ENCODE measurements around the gene FASLG. TPM values are rescaled to one million over a fixed set of nuclear protein-coding genes. Genes with fewer than 3 reads are reported as not detected.

FASLG gene
- not detected in 2 replicates for total RNA-seq

DNA sequence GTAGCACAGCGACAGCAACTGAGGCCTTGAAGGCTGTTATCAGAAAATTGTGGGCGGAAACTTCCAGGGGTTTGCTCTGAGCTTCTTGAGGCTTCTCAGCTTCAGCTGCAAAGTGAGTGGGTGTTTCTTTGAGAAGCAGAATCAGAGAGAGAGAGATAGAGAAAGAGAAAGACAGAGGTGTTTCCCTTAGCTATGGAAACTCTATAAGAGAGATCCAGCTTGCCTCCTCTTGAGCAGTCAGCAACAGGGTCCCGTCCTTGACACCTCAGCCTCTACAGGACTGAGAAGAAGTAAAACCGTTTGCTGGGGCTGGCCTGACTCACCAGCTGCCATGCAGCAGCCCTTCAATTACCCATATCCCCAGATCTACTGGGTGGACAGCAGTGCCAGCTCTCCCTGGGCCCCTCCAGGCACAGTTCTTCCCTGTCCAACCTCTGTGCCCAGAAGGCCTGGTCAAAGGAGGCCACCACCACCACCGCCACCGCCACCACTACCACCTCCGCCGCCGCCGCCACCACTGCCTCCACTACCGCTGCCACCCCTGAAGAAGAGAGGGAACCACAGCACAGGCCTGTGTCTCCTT is at the start of gene FASLG:
TSS of gene FASLG (plus strand) at position 233 of the 583 bp plus-strand sequence. CDS start at position 332, 99 bp downstream.

Small RNA genes within 50 kb of the gene (small RNA-seq; reads per million reads assigned to genes)
- not detected for gene RNU6-693P

Other genes starting within 250 kb of the FASLG start
- gene C1orf105, start 238.4 kb upstream of the FASLG start, total RNA-seq = not detected in 2 replicates
- gene PIGC, start 215.0 kb upstream of the FASLG start, total RNA-seq = 18.3 and 21.3 TPM in 2 replicates
- 30.7 and 37.4 TPM in 2 replicates for gene SUCO, start 126.0 kb upstream of the FASLG start, total RNA-seq

Data from vein endothelial cell (primary cell).